Measurements from ENCODE around the gene TRAM2.
A peak's percentile ranks its signal among the peaks of the same experiment; 100 is the strongest.

The TRAM2 gene

GRCh38 chr6:52539607-52540006 lies 37.3 kb downstream of the TRAM2 start:
- DNase-seq (ENCODE audit: low spot score): no peak

GRCh38 chr6:52538901-52539354 lies 37.9 kb downstream of the TRAM2 start:
- TF ChIP-seq, protein P1, sequence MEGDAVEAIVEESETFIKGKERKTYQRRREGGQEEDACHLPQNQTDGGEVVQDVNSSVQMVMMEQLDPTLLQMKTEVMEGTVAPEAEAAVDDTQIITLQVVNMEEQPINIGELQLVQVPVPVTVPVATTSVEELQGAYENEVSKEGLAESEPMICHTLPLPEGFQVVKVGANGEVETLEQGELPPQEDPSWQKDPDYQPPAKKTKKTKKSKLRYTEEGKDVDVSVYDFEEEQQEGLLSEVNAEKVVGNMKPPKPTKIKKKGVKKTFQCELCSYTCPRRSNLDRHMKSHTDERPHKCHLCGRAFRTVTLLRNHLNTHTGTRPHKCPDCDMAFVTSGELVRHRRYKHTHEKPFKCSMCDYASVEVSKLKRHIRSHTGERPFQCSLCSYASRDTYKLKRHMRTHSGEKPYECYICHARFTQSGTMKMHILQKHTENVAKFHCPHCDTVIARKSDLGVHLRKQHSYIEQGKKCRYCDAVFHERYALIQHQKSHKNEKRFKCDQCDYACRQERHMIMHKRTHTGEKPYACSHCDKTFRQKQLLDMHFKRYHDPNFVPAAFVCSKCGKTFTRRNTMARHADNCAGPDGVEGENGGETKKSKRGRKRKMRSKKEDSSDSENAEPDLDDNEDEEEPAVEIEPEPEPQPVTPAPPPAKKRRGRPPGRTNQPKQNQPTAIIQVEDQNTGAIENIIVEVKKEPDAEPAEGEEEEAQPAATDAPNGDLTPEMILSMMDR (IDR thresholded peaks at IDR 0.05; ENCODE audit: extremely low read depth, missing control alignments): no peak
- DNase-seq (ENCODE audit: low spot score): no peak

More at GRCh38 chr6:52539607-52540006, 37.3 kb downstream of the TRAM2 start:
- TF ChIP-seq, protein P1 (IDR thresholded peaks at IDR 0.05; ENCODE audit: extremely low read depth, missing control alignments): no peak

DNA sequence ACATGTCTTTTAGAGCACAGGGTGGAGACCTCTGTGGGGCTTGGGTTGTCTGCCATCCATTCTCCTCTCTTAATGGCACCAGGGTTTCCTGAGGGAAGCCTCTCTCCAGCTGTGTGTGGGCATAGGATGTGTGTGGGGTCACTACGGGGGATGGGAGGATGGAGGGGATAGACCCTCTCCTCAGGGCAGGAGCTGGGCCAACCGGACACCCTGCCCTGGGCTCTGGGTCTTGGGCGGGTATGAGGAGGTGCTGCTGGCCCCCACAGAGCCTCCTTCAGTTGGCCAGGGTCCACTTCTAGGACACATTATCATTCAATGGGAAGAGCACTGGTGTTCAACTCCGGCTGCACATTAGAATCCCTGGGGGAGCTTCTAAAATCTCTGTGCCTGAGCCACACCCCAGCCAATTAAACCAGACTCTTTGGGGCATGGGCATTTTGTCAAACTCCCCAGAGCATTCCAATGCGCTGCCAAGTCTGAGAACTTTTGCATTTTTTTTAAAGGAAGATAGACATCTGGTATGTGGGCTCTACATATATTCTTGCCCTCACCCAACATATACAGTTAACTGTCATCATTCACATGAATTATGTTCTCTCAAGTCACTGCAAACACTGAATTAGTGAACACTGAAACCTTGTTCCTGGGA lies 38.5 kb downstream of the TRAM2 start:
- DNase-seq (ENCODE audit: low spot score): no peak
- TF ChIP-seq, protein P1 (IDR thresholded peaks at IDR 0.05; ENCODE audit: extremely low read depth, missing control alignments): no peak

GRCh38 chr6:52537001-52537753 lies 39.7 kb downstream of the TRAM2 start:
- DNase-seq (ENCODE audit: low spot score): peak; percentile 42
- TF ChIP-seq, protein P1 (IDR thresholded peaks at IDR 0.05; ENCODE audit: extremely low read depth, missing control alignments): no peak

DNA sequence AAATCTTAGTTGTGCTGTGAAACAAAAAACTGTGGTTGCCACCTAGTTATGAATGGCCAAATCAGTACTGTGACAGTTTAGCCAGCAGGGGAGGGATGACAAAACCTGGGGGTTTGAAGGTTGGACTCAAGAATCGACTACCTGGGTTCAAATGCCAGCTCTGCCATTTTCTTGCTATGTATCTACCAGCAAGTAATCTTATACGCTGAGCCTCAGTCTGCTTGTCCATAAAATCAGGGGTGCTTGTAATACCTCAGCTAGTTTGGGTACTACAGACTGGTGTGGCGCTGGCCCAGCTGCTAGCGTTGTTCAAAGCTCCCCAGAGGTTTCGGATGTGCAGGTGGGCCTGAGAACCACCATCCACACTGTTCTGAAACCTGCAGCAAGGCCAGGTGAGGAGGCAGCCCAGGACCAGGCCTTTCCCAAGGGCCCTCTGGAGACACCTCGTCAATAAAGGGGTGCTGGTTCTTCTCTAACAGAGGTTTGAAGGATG lies 40.4 kb downstream of the TRAM2 start:
- TF ChIP-seq, protein P1 (IDR thresholded peaks at IDR 0.05; ENCODE audit: extremely low read depth, missing control alignments): no peak
- peak; percentile 25 for DNase-seq (ENCODE audit: low spot score)

GRCh38 chr6:52535711-52536423 lies 41.0 kb downstream of the TRAM2 start:
- DNase-seq (ENCODE audit: low spot score): no peak
- TF ChIP-seq, protein P1 (IDR thresholded peaks at IDR 0.05; ENCODE audit: extremely low read depth, missing control alignments): no peak

Measured in GM20000 (cell line).